Epidermal melanocyte (primary cell): ENCODE results near the gene TBC1D4.

Experiments
- DNase-seq: peaks from one replicate; pipeline ENCODE4 v3.0.0; 2011; ENCODE audit warnings: low spot score; ENCODE audit not compliant: insufficient read length

The TBC1D4 gene

GRCh38 chr13:75418997-75419396, 63.0 kb downstream of the TBC1D4 start:
- no peak for DNase-seq

GRCh38 chr13:75418186-75418843, 63.7 kb downstream of the TBC1D4 start:
- no peak for DNase-seq

- DNase-seq: no peak
These were observed 64.3 kb downstream of the TBC1D4 start for GRCh38 chr13:75417656-75418055.

- no peak for DNase-seq
These were observed 65.0 kb downstream of the TBC1D4 start for GRCh38 chr13:75417012-75417384.

- no peak for DNase-seq
These were observed 65.5 kb downstream of the TBC1D4 start for GRCh38 chr13:75416327-75417011.

- DNase-seq: no peak
These were observed 66.3 kb downstream of the TBC1D4 start for GRCh38 chr13:75415694-75416093.

GRCh38 chr13:75415171-75415570, 66.8 kb downstream of the TBC1D4 start:
- DNase-seq: no peak

GRCh38 chr13:75414036-75414827, 67.7 kb downstream of the TBC1D4 start:
- no peak for DNase-seq

GRCh38 chr13:75411924-75412537, 69.9 kb downstream of the TBC1D4 start:
- DNase-seq: no peak

GRCh38 chr13:75410207-75410606, 71.8 kb downstream of the TBC1D4 start:
- DNase-seq: no peak

GRCh38 chr13:75407998-75408397, 74.0 kb downstream of the TBC1D4 start:
- no peak for DNase-seq

- no peak for DNase-seq
These were observed 74.5 kb downstream of the TBC1D4 start for GRCh38 chr13:75407473-75407872.

- no peak for DNase-seq
These were observed 75.8 kb downstream of the TBC1D4 start for GRCh38 chr13:75405976-75406703.

- no peak for DNase-seq
These were observed 77.2 kb downstream of the TBC1D4 start for GRCh38 chr13:75404726-75405125.

- no peak for DNase-seq
These were observed 79.2 kb downstream of the TBC1D4 start for GRCh38 chr13:75402787-75403186.

- no peak for DNase-seq
These were observed 81.2 kb downstream of the TBC1D4 start for GRCh38 chr13:75400775-75401174.

GRCh38 chr13:75399879-75400217, 82.1 kb downstream of the TBC1D4 start:
- DNase-seq: no peak

GRCh38 chr13:75399168-75399878, 82.6 kb downstream of the TBC1D4 start:
- DNase-seq: no peak

GRCh38 chr13:75398072-75398471, 83.9 kb downstream of the TBC1D4 start:
- no peak for DNase-seq

GRCh38 chr13:75395901-75396300, 86.1 kb downstream of the TBC1D4 start:
- DNase-seq: no peak

- no peak for DNase-seq
These were observed 86.9 kb downstream of the TBC1D4 start for GRCh38 chr13:75395066-75395465.
